ENCODE results near the gene ZFP36L2. TPM values are rescaled to one million over a fixed set of nuclear protein-coding genes. Genes with fewer than 3 reads are reported as not detected.
A peak's percentile ranks its signal among the peaks of the same experiment; 100 is the strongest.

Gene ZFP36L2
- total and polyA plus RNA-seq, 10 donors, result 72.4 to 223 (median 119) TPM

GRCh38 chr2:43226955-43227829 is 786 bp upstream of the ZFP36L2 start:
- H3K4me3 ChIP-seq, result peak overlapping the region; percentile 64 to 99 (median 90)
- peaks cover 24 to 63% (median 56%) of the 10 kb centered on the region in 6 donors for H3K4me1 ChIP-seq
- WGBS, 5 donors, result 0 to 1% (median 0%) methylated on average over 24 to 77 of the region's 77 CpGs
- H3K27me3 ChIP-seq (replicated peaks in 1 of 7), result no peaks in the 10 kb centered on the region
- TF ChIP-seq CTCF (IDR thresholded peaks at IDR 0.05 in 8 of 11, conservative IDR thresholded peaks at IDR 0.05 in 3 of 11) (peak in 4 of 11 experiments; percentile 45 to 63 (median 54)), POLR2AphosphoS5 (IDR thresholded peaks at IDR 0.05) (peak; percentile 79 to 91 (median 85)), POLR2A (IDR thresholded peaks at IDR 0.05) (no peak)
- H3K9me3 ChIP-seq, result no peaks in the 10 kb centered on the region
- peak overlapping the region; percentile 93 to 100 (median 99) for H3K27ac ChIP-seq
- peaks cover 0 to 59% (median 32%) of the 10 kb centered on the region in 6 donors for H3K36me3 ChIP-seq
- intact Hi-C loops (cut with DNase I; ENCODE audit: low total_unique reads), result loop anchor here (5.0 to 10.0 kb wide), 2 partner anchors 252 to 275 kb away; no protein-coding TSS in a partner anchor
- DNase-seq, result peak; percentile 97

- Histone ChIP-seq H3K4me1 (peaks cover 29 to 65% (median 62%) of the 10 kb centered on the region in 6 donors), H3K36me3 (peaks cover 0 to 61% (median 31%) of the 10 kb centered on the region in 6 donors), H3K4me3 (peak overlapping the region; percentile 73 to 99 (median 90)), H3K9me3 (no peaks in the 10 kb centered on the region), H3K27ac (peak overlapping the region; percentile 93 to 100 (median 99)), H3K27me3 (replicated peaks in 1 of 7) (no peaks in the 10 kb centered on the region)
- DNase-seq, result peak; percentile 95
- intact Hi-C loops (cut with DNase I; ENCODE audit: low total_unique reads), result loop anchor here (5.0 to 10.0 kb wide), 2 partner anchors 251 to 274 kb away; no protein-coding TSS in a partner anchor
- WGBS, 5 donors, result 0 to 1% (median 0%) methylated on average over 50 to 80 of the region's 80 CpGs
- TF ChIP-seq POLR2A (IDR thresholded peaks at IDR 0.05) (peak in 2 of 3 donors; percentile 40 to 94), POLR2AphosphoS5 (IDR thresholded peaks at IDR 0.05) (peak in 2 of 3 donors; percentile 44 to 77), CTCF (IDR thresholded peaks at IDR 0.05 in 8 of 11, conservative IDR thresholded peaks at IDR 0.05 in 3 of 11) (no peak)
Observed at GRCh38 chr2:43225788-43226557, 433 bp downstream of the ZFP36L2 start.

- WGBS, 5 donors, result 0 to 1% (median 0%) methylated on average over 24 to 74 of the region's 74 CpGs
- peaks cover 32 to 66% (median 64%) of the 10 kb centered on the region in 6 donors for H3K4me1 ChIP-seq
- no peaks in the 10 kb centered on the region for H3K27me3 ChIP-seq (replicated peaks in 1 of 7)
- H3K4me3 ChIP-seq, result peak overlapping the region; percentile 73 to 99 (median 90)
- peak; percentile 92 for DNase-seq
- H3K27ac ChIP-seq, result peak overlapping the region; percentile 93 to 100 (median 99)
- intact Hi-C loops (cut with DNase I; ENCODE audit: low total_unique reads), result loop anchor here (5.0 to 10.0 kb wide), 2 partner anchors 250 to 273 kb away; no protein-coding TSS in a partner anchor
- H3K36me3 ChIP-seq, result peaks cover 0 to 55% (median 28%) of the 10 kb centered on the region in 6 donors
- TF ChIP-seq CTCF (IDR thresholded peaks at IDR 0.05 in 8 of 11, conservative IDR thresholded peaks at IDR 0.05 in 3 of 11), result peak in 2 of 11 experiments; percentile 2 to 13
- TF ChIP-seq POLR2AphosphoS5 (IDR thresholded peaks at IDR 0.05), result peak; percentile 85 to 91 (median 89)
- TF ChIP-seq POLR2A (IDR thresholded peaks at IDR 0.05), result peak in 2 of 3 donors; percentile 13 to 18
- no peaks in the 10 kb centered on the region for H3K9me3 ChIP-seq
Observed at GRCh38 chr2:43225093-43225787, 1.2 kb downstream of the ZFP36L2 start.

All from spleen (tissue), 11 donors.